ENCODE measurements around the gene TTLL11. TPM values are rescaled to one million over a fixed set of nuclear protein-coding genes. Genes with fewer than 3 reads are reported as not detected.

The TTLL11 gene
- total RNA-seq, 1 donor from 2014 or later = 6.9 TPM

GRCh38 chr9:121876658-121877271 is 216.3 kb downstream of the TTLL11 start:
- FAIRE-seq = peak; percentile 69
- H3K9me3 Mint-ChIP-seq (ENCODE audit: unreplicated experiment) = no peaks in the 10 kb centered on the region
- H3K4me3 Mint-ChIP-seq (ENCODE audit: unreplicated experiment) = no peak overlapping the region
- H3K9ac ChIP-seq (ENCODE audit: low read length) = no peak overlapping the region
- no peak overlapping the region for H3K27ac ChIP-seq (ENCODE audit: low read depth, low read length)
- H3K4me1 Mint-ChIP-seq (ENCODE audit: low read depth, unreplicated experiment) = peaks cover 5% of the 10 kb centered on the region
- no peak overlapping the region for H3K4me3 ChIP-seq (ENCODE audit: insufficient read depth, low read depth, low read length)
- no peaks in the 10 kb centered on the region for H3K36me3 Mint-ChIP-seq (ENCODE audit: low read depth, unreplicated experiment)
- peaks cover 11% of the 10 kb centered on the region for H3K4me1 ChIP-seq (ENCODE audit: insufficient read depth, low read length)
- no peaks in the 10 kb centered on the region for H3K36me3 ChIP-seq (ENCODE audit: insufficient read depth, low read length)
- H3K27me3 ChIP-seq (ENCODE audit: insufficient read depth, low read length) = peaks cover under 1% of the 10 kb centered on the region
- no peaks in the 10 kb centered on the region for H4K20me1 ChIP-seq (ENCODE audit: insufficient read depth, low read length)
- TF ChIP-seq EZH2 (IDR thresholded peaks at IDR 0.05; ENCODE audit: insufficient read depth, low read length) = no peak
- no peak for TF ChIP-seq CTCF (IDR thresholded peaks at IDR 0.05; ENCODE audit: insufficient read depth, low read depth, low read length)
- peak; percentile 84 for DNase-seq (ENCODE audit: low read depth)
- no peaks in the 10 kb centered on the region for H3K9me3 ChIP-seq (ENCODE audit: insufficient read depth, low read depth, low read length)
- peak overlapping the region; percentile 57 for H3K4me2 ChIP-seq (ENCODE audit: low read length)
- no peak overlapping the region for H2AFZ ChIP-seq (ENCODE audit: low read depth, low read length)
- peaks cover 65% of the 10 kb centered on the region for H3K27me3 Mint-ChIP-seq (ENCODE audit: low read depth, unreplicated experiment)
- no peaks in the 10 kb centered on the region for H3K79me2 ChIP-seq (ENCODE audit: insufficient read depth, low read length)
- H3K27ac Mint-ChIP-seq (ENCODE audit: unreplicated experiment) = no peak overlapping the region

- peak overlapping the region; percentile 57 for H3K4me2 ChIP-seq (ENCODE audit: low read length)
- H3K36me3 Mint-ChIP-seq (ENCODE audit: low read depth, unreplicated experiment) = no peaks in the 10 kb centered on the region
Observed at GRCh38 chr9:121876255-121876654, 216.9 kb downstream of the TTLL11 start.

More at GRCh38 chr9:121876255-121876654, 216.9 kb downstream of the TTLL11 start:
- FAIRE-seq = no peak
- Histone ChIP-seq H3K79me2 (ENCODE audit: insufficient read depth, low read length) (no peaks in the 10 kb centered on the region), H2AFZ (ENCODE audit: low read depth, low read length) (no peak overlapping the region), H3K27ac (ENCODE audit: low read depth, low read length) (no peak overlapping the region), H4K20me1 (ENCODE audit: insufficient read depth, low read length) (no peaks in the 10 kb centered on the region), H3K9ac (ENCODE audit: low read length) (no peak overlapping the region), H3K27me3 (ENCODE audit: insufficient read depth, low read length) (no peaks in the 10 kb centered on the region), H3K9me3 (ENCODE audit: insufficient read depth, low read depth, low read length) (no peaks in the 10 kb centered on the region), H3K4me3 (ENCODE audit: insufficient read depth, low read depth, low read length) (no peak overlapping the region), H3K4me1 (ENCODE audit: insufficient read depth, low read length) (peaks cover 16% of the 10 kb centered on the region), H3K36me3 (ENCODE audit: insufficient read depth, low read length) (no peaks in the 10 kb centered on the region)
- Mint-ChIP-seq H3K27ac (ENCODE audit: unreplicated experiment) (no peak overlapping the region), H3K4me3 (ENCODE audit: unreplicated experiment) (no peak overlapping the region), H3K4me1 (ENCODE audit: low read depth, unreplicated experiment) (peaks cover 7% of the 10 kb centered on the region), H3K27me3 (ENCODE audit: low read depth, unreplicated experiment) (peaks cover 63% of the 10 kb centered on the region), H3K9me3 (ENCODE audit: unreplicated experiment) (no peaks in the 10 kb centered on the region)
- no peak for DNase-seq (ENCODE audit: low read depth)
- TF ChIP-seq CTCF (IDR thresholded peaks at IDR 0.05; ENCODE audit: insufficient read depth, low read depth, low read length) (no peak), EZH2 (IDR thresholded peaks at IDR 0.05; ENCODE audit: insufficient read depth, low read length) (no peak)
